ENCODE measurements around the gene LLPH.
"Not testable (repeated sequence)": the region's sequence is repeated elsewhere in the genome, so short reads cannot be mapped to it uniquely, and the experiment has no call there.

The LLPH gene

GRCh38 chr12:66130267-66131066 is at the start of gene LLPH:
Gene LLPH (minus strand): TSS chr12:66130750. CDS start chr12:66129106, 1,644 bp downstream.
- H3K4me3 ChIP-seq (ENCODE audit: control insufficient read depth, low read depth, low read length): peak within 1 kb of the TSS; percentile 61
- TF ChIP-seq CTCF (IDR thresholded peaks at IDR 0.05; ENCODE audit: control insufficient read depth, insufficient read depth, low read depth, low read length, missing control alignments): no peak
- DNase-seq (ENCODE audit: low read depth): peak; percentile 45

- no peak for DNase-seq (ENCODE audit: low read depth)
- no peak overlapping the region for H3K4me3 ChIP-seq (ENCODE audit: control insufficient read depth, low read depth, low read length)
- no peak for TF ChIP-seq CTCF (IDR thresholded peaks at IDR 0.05; ENCODE audit: control insufficient read depth, insufficient read depth, low read depth, low read length, missing control alignments)
Measured at GRCh38 chr12:66176105-66176900, 45.8 kb upstream of the LLPH start.

- not testable (repeated sequence) for DNase-seq (ENCODE audit: low read depth)
Measured at GRCh38 chr12:66174391-66175325, 44.1 kb upstream of the LLPH start.

GRCh38 chr12:66170606-66171005 is 40.1 kb upstream of the LLPH start:
- H3K4me3 ChIP-seq (ENCODE audit: control insufficient read depth, low read depth, low read length): peak overlapping the region; percentile 79
- no peak for DNase-seq (ENCODE audit: low read depth)
- TF ChIP-seq CTCF (IDR thresholded peaks at IDR 0.05; ENCODE audit: control insufficient read depth, insufficient read depth, low read depth, low read length, missing control alignments): no peak

More at GRCh38 chr12:66174391-66175325, 44.1 kb upstream of the LLPH start:
- not testable (repeated sequence) for H3K4me3 ChIP-seq (ENCODE audit: control insufficient read depth, low read depth, low read length)

- DNase-seq (ENCODE audit: low read depth): peak; percentile 77
- peak; percentile 55 for TF ChIP-seq CTCF (IDR thresholded peaks at IDR 0.05; ENCODE audit: control insufficient read depth, insufficient read depth, low read depth, low read length, missing control alignments)
- H3K4me3 ChIP-seq (ENCODE audit: control insufficient read depth, low read depth, low read length): peak within 1 kb of the TSS; percentile 79
Measured at GRCh38 chr12:66169221-66170170, 38.9 kb upstream of the LLPH start, which contains the start of gene TMBIM4. Gene TMBIM4 (minus strand): TSS chr12:66169996. CDS start chr12:66169951, 45 bp downstream.

- TF ChIP-seq CTCF (IDR thresholded peaks at IDR 0.05; ENCODE audit: control insufficient read depth, insufficient read depth, low read depth, low read length, missing control alignments): no peak
- DNase-seq (ENCODE audit: low read depth): no peak
- H3K4me3 ChIP-seq (ENCODE audit: control insufficient read depth, low read depth, low read length): peak overlapping the region; percentile 79
Measured at GRCh38 chr12:66168410-66168809, 37.9 kb upstream of the LLPH start.

Measured in AG09309 (cell line).